ENCODE measurements around the gene CP.

Gene CP

GRCh38 chr3:149186219-149186618 is 35.4 kb downstream of the CP start:
- TF ChIP-seq, protein P1, sequence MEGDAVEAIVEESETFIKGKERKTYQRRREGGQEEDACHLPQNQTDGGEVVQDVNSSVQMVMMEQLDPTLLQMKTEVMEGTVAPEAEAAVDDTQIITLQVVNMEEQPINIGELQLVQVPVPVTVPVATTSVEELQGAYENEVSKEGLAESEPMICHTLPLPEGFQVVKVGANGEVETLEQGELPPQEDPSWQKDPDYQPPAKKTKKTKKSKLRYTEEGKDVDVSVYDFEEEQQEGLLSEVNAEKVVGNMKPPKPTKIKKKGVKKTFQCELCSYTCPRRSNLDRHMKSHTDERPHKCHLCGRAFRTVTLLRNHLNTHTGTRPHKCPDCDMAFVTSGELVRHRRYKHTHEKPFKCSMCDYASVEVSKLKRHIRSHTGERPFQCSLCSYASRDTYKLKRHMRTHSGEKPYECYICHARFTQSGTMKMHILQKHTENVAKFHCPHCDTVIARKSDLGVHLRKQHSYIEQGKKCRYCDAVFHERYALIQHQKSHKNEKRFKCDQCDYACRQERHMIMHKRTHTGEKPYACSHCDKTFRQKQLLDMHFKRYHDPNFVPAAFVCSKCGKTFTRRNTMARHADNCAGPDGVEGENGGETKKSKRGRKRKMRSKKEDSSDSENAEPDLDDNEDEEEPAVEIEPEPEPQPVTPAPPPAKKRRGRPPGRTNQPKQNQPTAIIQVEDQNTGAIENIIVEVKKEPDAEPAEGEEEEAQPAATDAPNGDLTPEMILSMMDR (IDR thresholded peaks at IDR 0.05) = no peak

DNA sequence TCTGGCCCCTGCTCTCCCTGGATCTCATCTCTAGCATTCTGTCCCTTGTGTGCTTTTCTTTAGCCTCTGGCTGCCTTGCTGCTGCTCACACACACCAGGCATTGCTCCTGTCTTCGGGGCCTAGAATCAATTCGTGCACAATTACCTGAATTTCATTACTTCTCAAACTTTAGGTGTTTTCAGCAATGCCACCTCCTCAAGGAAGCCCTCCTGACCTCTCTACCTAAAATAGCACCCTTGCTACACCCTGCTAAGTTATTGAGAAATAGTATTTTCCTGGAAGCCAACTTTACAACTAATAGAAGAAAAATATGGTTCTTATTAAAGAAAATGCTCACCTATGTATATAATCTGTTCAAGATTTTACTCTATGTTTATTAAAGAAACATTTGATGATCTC is 40.4 kb downstream of the CP start:
- TF ChIP-seq, protein P1 (IDR thresholded peaks at IDR 0.05) = no peak

DNA sequence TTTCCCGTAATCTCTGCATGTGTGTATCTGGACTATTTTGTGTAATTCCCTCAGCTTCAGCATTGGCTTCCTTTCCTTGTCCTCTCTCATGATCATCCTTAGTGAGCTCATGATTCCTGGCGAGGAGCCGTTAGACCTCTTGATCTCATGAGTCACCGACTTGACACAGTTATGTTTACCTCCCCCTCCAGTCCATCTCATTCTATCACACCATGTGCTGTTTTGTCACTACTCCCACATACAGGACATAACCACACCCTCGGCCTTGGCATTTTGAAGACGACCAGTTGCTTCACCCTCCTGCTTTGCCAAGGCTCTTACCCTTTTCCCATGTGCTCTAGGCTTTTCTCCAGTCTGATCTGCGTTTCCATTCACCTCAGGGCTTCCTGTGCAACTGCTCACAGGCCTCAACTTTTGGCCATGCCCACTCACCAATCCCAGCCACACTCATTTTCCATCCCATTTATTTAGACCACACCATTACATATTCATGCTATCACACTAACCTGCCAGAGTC is 41.5 kb downstream of the CP start:
- TF ChIP-seq, protein P1 (IDR thresholded peaks at IDR 0.05) = no peak

DNA sequence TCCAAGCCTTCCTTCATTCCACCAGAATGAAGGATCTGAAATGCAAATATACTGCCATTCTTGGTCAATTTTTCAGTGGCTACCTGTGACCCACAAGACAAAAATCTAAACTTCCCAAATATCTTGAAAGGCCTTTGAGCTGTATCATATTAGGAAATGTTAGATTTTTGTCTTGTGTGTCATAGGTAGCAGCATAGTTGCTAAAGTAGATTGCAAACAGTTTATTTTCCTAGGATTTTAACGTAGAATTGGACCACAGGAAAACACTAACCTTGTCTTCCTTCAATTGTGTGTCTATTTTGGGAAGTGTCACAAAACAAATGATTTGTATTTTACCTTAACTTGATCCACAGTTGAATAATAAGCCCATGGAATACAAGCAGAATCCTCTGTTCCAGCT is 42.4 kb downstream of the CP start:
- TF ChIP-seq, protein P1 (IDR thresholded peaks at IDR 0.05) = no peak

DNA sequence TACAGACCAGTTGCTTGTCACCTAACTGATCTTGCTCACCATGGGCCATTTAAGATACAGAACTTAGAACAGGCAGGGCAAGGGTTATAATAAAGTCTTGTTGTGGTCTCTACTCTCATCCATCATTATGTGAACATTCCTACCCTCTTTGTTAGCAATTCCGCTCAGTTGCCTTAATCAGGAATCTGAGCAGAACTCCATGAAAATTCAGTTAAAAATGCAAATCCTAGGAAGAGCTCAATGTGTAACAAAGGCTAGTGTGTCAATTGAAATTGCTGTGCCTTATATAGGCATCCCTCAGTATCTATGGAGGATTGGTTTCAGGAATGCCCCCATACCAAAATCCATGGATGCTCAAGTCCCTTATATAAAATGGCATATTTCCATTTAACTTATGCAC is 44.5 kb downstream of the CP start:
- TF ChIP-seq, protein P1 (IDR thresholded peaks at IDR 0.05) = no peak

DNA sequence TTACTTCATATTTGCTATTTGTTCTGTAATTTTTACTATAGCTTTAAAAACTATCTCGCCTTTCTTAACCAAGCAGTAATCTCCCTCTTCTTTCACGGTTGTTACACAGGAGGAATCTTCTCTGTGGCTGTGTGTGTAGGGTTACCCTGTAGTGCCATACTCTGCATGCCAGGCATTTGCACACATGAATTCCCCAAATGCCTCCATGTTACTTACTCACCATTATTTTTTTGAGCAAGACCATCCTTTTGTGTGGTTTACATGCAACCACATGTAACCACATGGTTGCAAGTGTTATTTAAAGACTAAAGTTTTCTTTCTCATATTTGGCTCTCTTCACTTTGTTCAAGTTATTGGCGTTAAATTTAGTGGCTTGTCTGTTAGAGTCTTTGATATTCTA is 46.7 kb downstream of the CP start:
- TF ChIP-seq, protein P1 (IDR thresholded peaks at IDR 0.05) = no peak

GRCh38 chr3:149170672-149171071 is 51.0 kb downstream of the CP start:
- TF ChIP-seq, protein P1 (IDR thresholded peaks at IDR 0.05) = no peak

GRCh38 chr3:149167898-149168297 is 53.7 kb downstream of the CP start:
- TF ChIP-seq, protein P1 (IDR thresholded peaks at IDR 0.05) = no peak
